ENCODE measurements around the gene PRKAA2.
"Not testable (repeated sequence)": the region's sequence is repeated elsewhere in the genome, so short reads cannot be mapped to it uniquely, and the experiment has no call there.

PRKAA2 gene

GRCh38 chr1:56644919-56645676, at the start of gene PRKAA2:
Gene PRKAA2, plus strand, starts transcription at chr1:56645314. Its CDS starts 74 bp downstream, at chr1:56645388.
- peak within 1 kb of the TSS; percentile 3; the same call in 1 of the 2 replicates for H3K4me3 ChIP-seq (replicated peaks; ENCODE audit: low read depth, low read length)
- H3K27me3 ChIP-seq (replicated peaks; ENCODE audit: control insufficient read depth, insufficient read depth, low read length) = peaks cover 3% of the 10 kb centered on the region; the same call in 1 of the 2 replicates
- TF ChIP-seq CTCF (IDR thresholded peaks at IDR 0.05; ENCODE audit: insufficient read depth, low read length, poor library complexity, severe bottlenecking) = no peak
- H3K36me3 ChIP-seq (ENCODE audit: control insufficient read depth, insufficient read depth, low read length) = no peaks in the 10 kb centered on the region
- peak; percentile 8 for DNase-seq (ENCODE audit: extremely low read depth, insufficient read length)

GRCh38 chr1:56595397-56596191, 49.5 kb upstream of the PRKAA2 start:
- H3K27me3 ChIP-seq (replicated peaks; ENCODE audit: control insufficient read depth, insufficient read depth, low read length); DNase-seq (ENCODE audit: extremely low read depth, insufficient read length); H3K4me3 ChIP-seq (replicated peaks; ENCODE audit: low read depth, low read length); H3K36me3 ChIP-seq (ENCODE audit: control insufficient read depth, insufficient read depth, low read length): not testable (repeated sequence)

- H3K4me3 ChIP-seq (replicated peaks; ENCODE audit: low read depth, low read length); H3K27me3 ChIP-seq (replicated peaks; ENCODE audit: control insufficient read depth, insufficient read depth, low read length); DNase-seq (ENCODE audit: extremely low read depth, insufficient read length); H3K36me3 ChIP-seq (ENCODE audit: control insufficient read depth, insufficient read depth, low read length): not testable (repeated sequence)
Measured at GRCh38 chr1:56610097-56610496, 35.0 kb upstream of the PRKAA2 start.

- not testable (repeated sequence) for H3K36me3 ChIP-seq (ENCODE audit: control insufficient read depth, insufficient read depth, low read length); DNase-seq (ENCODE audit: extremely low read depth, insufficient read length); H3K4me3 ChIP-seq (replicated peaks; ENCODE audit: low read depth, low read length); H3K27me3 ChIP-seq (replicated peaks; ENCODE audit: control insufficient read depth, insufficient read depth, low read length)
Measured at GRCh38 chr1:56610770-56611169, 34.3 kb upstream of the PRKAA2 start.

GRCh38 chr1:56617141-56617540, 28.0 kb upstream of the PRKAA2 start:
- no peak for DNase-seq (ENCODE audit: extremely low read depth, insufficient read length)
- H3K36me3 ChIP-seq (ENCODE audit: control insufficient read depth, insufficient read depth, low read length) = no peaks in the 10 kb centered on the region
- no peak overlapping the region for H3K4me3 ChIP-seq (replicated peaks; ENCODE audit: low read depth, low read length)
- no peaks in the 10 kb centered on the region for H3K27me3 ChIP-seq (replicated peaks; ENCODE audit: control insufficient read depth, insufficient read depth, low read length)
- no peak for TF ChIP-seq CTCF (IDR thresholded peaks at IDR 0.05; ENCODE audit: insufficient read depth, low read length, poor library complexity, severe bottlenecking)

GRCh38 chr1:56625819-56626440, 19.2 kb upstream of the PRKAA2 start:
- no peak for TF ChIP-seq CTCF (IDR thresholded peaks at IDR 0.05; ENCODE audit: insufficient read depth, low read length, poor library complexity, severe bottlenecking)
- Histone ChIP-seq H3K4me3 (replicated peaks; ENCODE audit: low read depth, low read length) (no peak overlapping the region), H3K36me3 (ENCODE audit: control insufficient read depth, insufficient read depth, low read length) (no peaks in the 10 kb centered on the region), H3K27me3 (replicated peaks; ENCODE audit: control insufficient read depth, insufficient read depth, low read length) (no peaks in the 10 kb centered on the region)
- DNase-seq (ENCODE audit: extremely low read depth, insufficient read length) = no peak

GRCh38 chr1:56626546-56626945, 18.6 kb upstream of the PRKAA2 start:
- Histone ChIP-seq H3K4me3 (replicated peaks; ENCODE audit: low read depth, low read length) (no peak overlapping the region), H3K27me3 (replicated peaks; ENCODE audit: control insufficient read depth, insufficient read depth, low read length) (no peaks in the 10 kb centered on the region), H3K36me3 (ENCODE audit: control insufficient read depth, insufficient read depth, low read length) (no peaks in the 10 kb centered on the region)
- DNase-seq (ENCODE audit: extremely low read depth, insufficient read length) = no peak
- TF ChIP-seq CTCF (IDR thresholded peaks at IDR 0.05; ENCODE audit: insufficient read depth, low read length, poor library complexity, severe bottlenecking) = no peak

Data from GM06990 (cell line).